ENCODE measurements around the gene ZKSCAN3.

GRCh38 chr6:28303570-28303969 lies 46.2 kb upstream of the ZKSCAN3 start:
- no peak for TF ChIP-seq CTCF (conservative IDR thresholded peaks at IDR 0.05; ENCODE audit: low read length)
- TF ChIP-seq EZH2phosphoT487 (IDR thresholded peaks at IDR 0.05; ENCODE audit: borderline replicate concordance, low read depth, low read length) = no peak
